ENCODE measurements around the gene DMRT3.

DMRT3 gene

GRCh38 chr9:1001838-1002237, 25.4 kb downstream of the DMRT3 start:
- DNase-seq (ENCODE audit: extremely low read depth, insufficient read length): no peak
- no peaks in the 10 kb centered on the region; the same call in 1 of the 2 replicates for H3K27me3 ChIP-seq (replicated peaks; ENCODE audit: control insufficient read depth, insufficient read depth, low read length)
- H3K4me3 ChIP-seq (replicated peaks; ENCODE audit: low read depth, low read length): no peak overlapping the region
- no peak for TF ChIP-seq CTCF (IDR thresholded peaks at IDR 0.05; ENCODE audit: insufficient read depth, low read length, poor library complexity, severe bottlenecking)
- H3K36me3 ChIP-seq (ENCODE audit: control insufficient read depth, insufficient read depth, low read length): no peaks in the 10 kb centered on the region

GRCh38 chr9:1002678-1003077, 26.2 kb downstream of the DMRT3 start:
- no peak for DNase-seq (ENCODE audit: extremely low read depth, insufficient read length)
- Histone ChIP-seq H3K4me3 (replicated peaks; ENCODE audit: low read depth, low read length) (no peak overlapping the region), H3K27me3 (replicated peaks; ENCODE audit: control insufficient read depth, insufficient read depth, low read length) (no peaks in the 10 kb centered on the region; the same call in 1 of the 2 replicates), H3K36me3 (ENCODE audit: control insufficient read depth, insufficient read depth, low read length) (no peaks in the 10 kb centered on the region)
- TF ChIP-seq CTCF (IDR thresholded peaks at IDR 0.05; ENCODE audit: insufficient read depth, low read length, poor library complexity, severe bottlenecking): no peak

DNA sequence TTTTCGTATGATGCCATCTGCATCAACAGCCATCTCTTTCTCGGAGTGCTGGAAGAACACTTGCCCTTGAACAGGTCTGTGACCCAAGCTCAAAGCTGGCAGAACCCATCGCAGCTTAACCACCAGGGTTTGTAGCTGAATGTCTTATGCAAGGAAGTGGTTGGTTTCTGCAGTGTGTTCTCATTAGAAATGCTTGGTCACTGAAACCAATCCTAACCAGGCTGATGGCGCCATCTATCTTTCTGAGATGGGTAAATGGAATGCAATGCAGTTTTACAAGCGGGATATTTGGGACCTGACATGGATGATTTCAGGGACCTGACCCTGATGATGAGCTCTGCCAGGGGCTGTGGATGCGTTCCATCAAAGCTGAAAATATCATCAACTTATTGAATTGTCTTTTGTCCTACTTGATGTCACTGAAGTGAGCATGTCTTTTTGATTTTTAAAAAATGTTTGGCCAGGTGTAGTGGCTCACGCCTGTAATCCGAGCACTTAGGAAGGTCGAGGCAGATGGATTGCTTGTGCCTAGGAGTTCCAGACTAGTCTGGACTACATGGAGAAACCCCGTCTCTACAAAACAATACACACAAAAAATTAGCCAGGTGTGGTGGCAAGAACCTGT, 28.7 kb downstream of the DMRT3 start:
- no peaks in the 10 kb centered on the region for H3K36me3 ChIP-seq (ENCODE audit: control insufficient read depth, insufficient read depth, low read length)
- peak; percentile 78 for TF ChIP-seq CTCF (IDR thresholded peaks at IDR 0.05; ENCODE audit: insufficient read depth, low read length, poor library complexity, severe bottlenecking)
- H3K27me3 ChIP-seq (replicated peaks; ENCODE audit: control insufficient read depth, insufficient read depth, low read length): no peaks in the 10 kb centered on the region; the same call in 1 of the 2 replicates
- H3K4me3 ChIP-seq (replicated peaks; ENCODE audit: low read depth, low read length): no peak overlapping the region
- DNase-seq (ENCODE audit: extremely low read depth, insufficient read length): peak; percentile 34

GRCh38 chr9:1007312-1007711, 30.9 kb downstream of the DMRT3 start:
- Histone ChIP-seq H3K4me3 (replicated peaks; ENCODE audit: low read depth, low read length) (no peak overlapping the region), H3K27me3 (replicated peaks; ENCODE audit: control insufficient read depth, insufficient read depth, low read length) (no peaks in the 10 kb centered on the region; the same call in 1 of the 2 replicates), H3K36me3 (ENCODE audit: control insufficient read depth, insufficient read depth, low read length) (no peaks in the 10 kb centered on the region)
- DNase-seq (ENCODE audit: extremely low read depth, insufficient read length): no peak
- no peak for TF ChIP-seq CTCF (IDR thresholded peaks at IDR 0.05; ENCODE audit: insufficient read depth, low read length, poor library complexity, severe bottlenecking)

GRCh38 chr9:1008216-1008615, 31.8 kb downstream of the DMRT3 start:
- no peak for TF ChIP-seq CTCF (IDR thresholded peaks at IDR 0.05; ENCODE audit: insufficient read depth, low read length, poor library complexity, severe bottlenecking)
- Histone ChIP-seq H3K27me3 (replicated peaks; ENCODE audit: control insufficient read depth, insufficient read depth, low read length) (no peaks in the 10 kb centered on the region), H3K36me3 (ENCODE audit: control insufficient read depth, insufficient read depth, low read length) (no peaks in the 10 kb centered on the region), H3K4me3 (replicated peaks; ENCODE audit: low read depth, low read length) (no peak overlapping the region)
- DNase-seq (ENCODE audit: extremely low read depth, insufficient read length): no peak

All from GM06990 (cell line).